Peyer's patch (tissue), 4 donors: ENCODE measurements around the gene ATP8A1.

Source experiments
- CTCF ChIP-seq, 6 experiments: fragments of 450-650 bp in 4 of 6; fragments of 200-600 bp in 2 of 6; sonication (generic) in 1 of 6; IDR thresholded peaks; one replicate each; pipeline ENCODE4 v1.5.1; 2017 to 2019; ENCODE audit warnings: antibody characterized with exemption in 6 of 6, mild to moderate bottlenecking in 3 of 6, moderate library complexity in 1 of 6
- POLR2A ChIP-seq, 2 donors: fragments of 450-650 bp; IDR thresholded peaks; one replicate each; pipeline ENCODE4 v1.5.1; 2017; ENCODE audit warnings: antibody characterized with exemption in 2 of 2, mild to moderate bottlenecking in 2 of 2, moderate library complexity in 2 of 2

DNA sequence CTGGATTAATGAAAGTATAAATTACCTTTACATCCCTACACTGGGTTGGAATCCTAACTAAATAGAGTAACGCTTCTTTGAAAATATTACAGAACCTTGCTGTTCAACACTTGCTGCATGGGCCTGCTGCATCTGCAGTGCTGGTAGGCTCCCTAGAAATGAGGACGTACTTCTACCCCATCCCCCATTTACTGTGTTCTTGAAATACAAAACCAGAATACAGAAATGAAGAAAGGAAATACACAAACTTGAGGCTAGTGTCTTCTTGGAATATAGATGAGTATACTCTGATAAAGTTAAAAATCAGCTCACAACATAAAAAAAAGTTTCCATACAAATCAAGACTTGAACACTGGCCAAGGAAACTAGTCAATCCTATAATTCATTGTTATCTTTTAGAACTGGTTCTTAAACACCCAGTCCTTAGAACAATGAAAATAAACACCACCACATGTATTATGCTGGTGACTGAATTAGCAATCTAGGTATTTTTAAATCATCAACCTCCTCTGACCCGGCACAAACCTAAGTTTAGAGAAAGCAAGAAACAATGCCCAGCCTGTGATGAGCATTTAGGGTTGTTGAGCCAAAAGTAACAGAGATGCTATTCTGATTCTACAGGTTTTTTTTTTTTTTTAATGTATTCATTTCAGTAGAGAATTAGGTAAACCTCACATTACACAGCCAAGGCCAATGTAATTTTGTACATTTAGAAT, 49.7 kb downstream of the ATP8A1 start:
- TF ChIP-seq POLR2A (IDR thresholded peaks at IDR 0.05) (no peak), CTCF (IDR thresholded peaks at IDR 0.05) (no peak)
